Measurements from ENCODE around the gene THAP7. TPM values are rescaled to one million over a fixed set of nuclear protein-coding genes. Genes with fewer than 3 reads are reported as not detected.
A peak's percentile ranks its signal among the peaks of the same experiment; 100 is the strongest.

Gene THAP7
- total and polyA plus RNA-seq, 2 of the 13 experiments (the other 11 are each of a cell fraction or from before 2014, with no cell fraction given) = 13.0 to 25.5 TPM

GRCh38 chr22:20949698-20950183 lies 52.2 kb downstream of the THAP7 start (continued):
- TF ChIP-seq ZBTB40 (IDR thresholded peaks at IDR 0.05) = no peak
- 0 out of 2 replicates have a peak, but pooled peaks have one; percentile 49 for TF ChIP-seq ZBTB40 (CRISPR knock-in tag; IDR thresholded peaks at IDR 0.05)
- TF ChIP-seq ZBTB39 (CRISPR knock-in tag; IDR thresholded peaks at IDR 0.05) = no peak
- TF ChIP-seq SRY (CRISPR knock-in tag; IDR thresholded peaks at IDR 0.05) = no peak
- no peak for TF ChIP-seq KDM1A (CRISPR knock-in tag; IDR thresholded peaks at IDR 0.05)
- no peak for TF ChIP-seq ZNF512 (CRISPR knock-in tag; IDR thresholded peaks at IDR 0.05)
- no peak for TF ChIP-seq ZEB1 (IDR thresholded peaks at IDR 0.05; ENCODE audit: insufficient replicate concordance, low read depth)
- TF ChIP-seq PRPF4 (IDR thresholded peaks at IDR 0.05; ENCODE audit: low read depth, low read length, poor library complexity, severe bottlenecking) = no peak
- no peak for TF ChIP-seq ZNF567 (CRISPR knock-in tag; IDR thresholded peaks at IDR 0.05; ENCODE audit: borderline replicate concordance)
- peak; percentile 58; the same call in 1 of the 2 replicates for TF ChIP-seq THAP7 (CRISPR knock-in tag; IDR thresholded peaks at IDR 0.05)
- TF ChIP-seq HNRNPUL1 (IDR thresholded peaks at IDR 0.05; ENCODE audit: low read depth, low read length) = no peak
- no peak for TF ChIP-seq GABPB1 (CRISPR knock-in tag; IDR thresholded peaks at IDR 0.05)
- TF ChIP-seq SMAD9 (CRISPR knock-in tag; IDR thresholded peaks at IDR 0.05) = no peak
- TF ChIP-seq NR2F2 (IDR thresholded peaks at IDR 0.05; ENCODE audit: borderline replicate concordance, low read depth) = no peak
- TF ChIP-seq GZF1 (CRISPR knock-in tag; IDR thresholded peaks at IDR 0.05) = no peak
- TF ChIP-seq MAX (IDR thresholded peaks at IDR 0.05) = peak; percentile 53; the same call in 1 of the 2 replicates
